Upper lobe of left lung (tissue), 6 donors: ENCODE results near the gene VDAC1. TPM values are rescaled to one million over a fixed set of nuclear protein-coding genes. Genes with fewer than 3 reads are reported as not detected.
A peak's percentile ranks its signal among the peaks of the same experiment; 100 is the strongest.

Experiments
- ATAC-seq, 2 donors: fragments of 200-7000 bp; cut with Tn5 transposase; one replicate each; pipeline ENCODE4 v1.9.1; 2022; ENCODE audit warnings: mild to moderate bottlenecking in 2 of 2, moderate library complexity in 2 of 2; ENCODE audit not compliant: low FRiP score in 2 of 2
- DNase-seq, 2 donors: peaks; one replicate each; pipeline ENCODE4 v3.0.0-alpha.2; 2019 to 2020
- H3K27ac ChIP-seq, 4 donors: fragments of 200-600 bp; sonication (generic); one replicate each; pipeline ENCODE4 v1.5.1; 2016 to 2019
- H3K27me3 ChIP-seq, 4 donors: fragments of 200-600 bp; sonication (generic); one replicate each; pipeline ENCODE4 v1.5.1; 2017 to 2019
- H3K36me3 ChIP-seq, 4 donors: fragments of 200-600 bp; sonication (generic); one replicate each; pipeline ENCODE4 v1.5.1; 2016 to 2019
- H3K4me1 ChIP-seq, 4 donors: fragments of 200-600 bp; sonication (generic); one replicate each; pipeline ENCODE4 v1.5.1; 2018 to 2019
- H3K4me3 ChIP-seq, 4 donors: fragments of 200-600 bp; sonication (generic); one replicate each; pipeline ENCODE4 v1.5.1; 2017 to 2019; ENCODE audit warnings: mild to moderate bottlenecking in 2 of 4, moderate library complexity in 1 of 4
- H3K9me3 ChIP-seq, 4 donors: fragments of 200-600 bp; sonication (generic); one replicate each; pipeline ENCODE4 v1.5.1; 2018 to 2019
- EP300 ChIP-seq, 4 donors: sonication (generic); formaldehyde crosslinking; IDR thresholded peaks; one replicate each; pipeline ENCODE4 v1.5.1; 2017; ENCODE audit warnings: antibody characterized with exemption in 4 of 4, control low read depth in 2 of 4
- POLR2A ChIP-seq, 4 donors: fragments of 450-650 bp; IDR thresholded peaks; one replicate each; pipeline ENCODE4 v1.5.1; 2016 to 2017; ENCODE audit warnings: antibody characterized with exemption in 4 of 4, mild to moderate bottlenecking in 2 of 4
- POLR2AphosphoS5 ChIP-seq, 2 donors: sonication (generic); formaldehyde crosslinking; IDR thresholded peaks; one replicate each; pipeline ENCODE4 v1.5.1; 2017; ENCODE audit warnings: antibody characterized with exemption in 2 of 2
- WGBS, 2 donors: methylation state at CpG; one replicate each; pipeline ENCODE4 v1.1.5; 2017 to 2018; 5-methylcytosine and 5-hydroxymethylcytosine counted together
- total RNA-seq, 6 donors: library from RNA; depleted of rRNA in 4 of 6; stranded (reverse); fragments of >200 nt in 4 of 6; gene quantifications; one replicate each; pipeline versions ENCODE4 v1.1.0 to v1.2.1, GENCODE V29; 2016 to 2021
- TF ChIP-seq, protein P1 (sequence below), 6 experiments: fragments of 450-650 bp in 4 of 6; fragments of 200-600 bp in 2 of 6; sonication (generic) in 2 of 6; IDR thresholded peaks; one replicate each; pipeline ENCODE4 v1.5.1; 2016 to 2019; ENCODE audit warnings: antibody characterized with exemption in 6 of 6
- donor health status: DM: no; HTN: no; CAD: no; lungs with moderate emphysema.
- donor health status: DM: no; HTN: yes; CAD: no; lungs with severe emphysema.

The VDAC1 gene
- total RNA-seq, 6 donors from 2014 or later: 66.0 to 121 (median 98.5) TPM

DNA sequence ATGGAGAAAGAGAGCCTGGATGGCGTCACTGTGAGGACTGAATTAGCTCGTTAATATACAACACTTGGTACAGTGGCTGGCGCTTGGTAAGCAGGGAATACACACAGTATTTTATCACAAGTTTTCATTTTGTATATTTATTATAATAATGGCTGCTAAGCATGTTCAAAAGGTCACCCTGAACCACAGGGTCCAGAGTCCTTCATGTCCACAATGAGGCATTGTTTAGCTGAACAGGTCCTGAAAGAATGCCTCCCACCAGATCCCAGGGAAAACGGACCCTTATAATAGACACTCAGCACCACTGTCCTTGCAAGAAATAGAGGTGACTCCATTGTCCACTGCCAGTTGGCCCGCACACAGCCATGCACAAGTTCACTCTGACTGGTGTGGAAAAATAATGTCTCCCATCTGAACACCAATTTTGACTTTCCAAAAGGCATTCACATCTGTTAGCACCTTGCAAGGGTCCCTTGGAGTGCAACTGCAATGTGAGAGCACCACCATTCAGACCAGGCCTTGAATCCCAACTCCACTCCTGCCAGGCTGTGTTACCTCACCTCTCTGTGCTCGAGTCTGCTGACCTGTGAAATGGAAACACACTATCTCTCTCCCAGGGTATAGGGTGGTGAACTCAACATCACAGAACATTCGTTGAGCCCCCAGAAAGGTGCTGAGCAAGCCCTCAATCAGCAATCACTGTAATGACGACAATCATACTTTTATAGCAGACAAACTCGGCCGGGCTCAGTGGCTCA lies 3.9 kb downstream of the VDAC1 start:
- H3K4me3 ChIP-seq: no peak overlapping the region
- no peak overlapping the region for H3K27ac ChIP-seq
- no peaks in the 10 kb centered on the region for H3K9me3 ChIP-seq
- peaks cover 0 to 9% (median 3%) of the 10 kb centered on the region in 4 donors for H3K36me3 ChIP-seq
- ATAC-seq (no peak), DNase-seq (no peak)
- TF ChIP-seq POLR2AphosphoS5 (IDR thresholded peaks at IDR 0.05): no peak
- no peak for TF ChIP-seq EP300 (IDR thresholded peaks at IDR 0.05)
- TF ChIP-seq, protein P1, sequence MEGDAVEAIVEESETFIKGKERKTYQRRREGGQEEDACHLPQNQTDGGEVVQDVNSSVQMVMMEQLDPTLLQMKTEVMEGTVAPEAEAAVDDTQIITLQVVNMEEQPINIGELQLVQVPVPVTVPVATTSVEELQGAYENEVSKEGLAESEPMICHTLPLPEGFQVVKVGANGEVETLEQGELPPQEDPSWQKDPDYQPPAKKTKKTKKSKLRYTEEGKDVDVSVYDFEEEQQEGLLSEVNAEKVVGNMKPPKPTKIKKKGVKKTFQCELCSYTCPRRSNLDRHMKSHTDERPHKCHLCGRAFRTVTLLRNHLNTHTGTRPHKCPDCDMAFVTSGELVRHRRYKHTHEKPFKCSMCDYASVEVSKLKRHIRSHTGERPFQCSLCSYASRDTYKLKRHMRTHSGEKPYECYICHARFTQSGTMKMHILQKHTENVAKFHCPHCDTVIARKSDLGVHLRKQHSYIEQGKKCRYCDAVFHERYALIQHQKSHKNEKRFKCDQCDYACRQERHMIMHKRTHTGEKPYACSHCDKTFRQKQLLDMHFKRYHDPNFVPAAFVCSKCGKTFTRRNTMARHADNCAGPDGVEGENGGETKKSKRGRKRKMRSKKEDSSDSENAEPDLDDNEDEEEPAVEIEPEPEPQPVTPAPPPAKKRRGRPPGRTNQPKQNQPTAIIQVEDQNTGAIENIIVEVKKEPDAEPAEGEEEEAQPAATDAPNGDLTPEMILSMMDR (IDR thresholded peaks at IDR 0.05): no peak
- TF ChIP-seq POLR2A (IDR thresholded peaks at IDR 0.05): no peak
- peaks cover 35 to 65% (median 40%) of the 10 kb centered on the region in 4 donors for H3K4me1 ChIP-seq
- H3K27me3 ChIP-seq: no peaks in the 10 kb centered on the region
- WGBS, 2 donors: 93 to 94% methylated on average over 10 of the region's 10 CpGs

DNA sequence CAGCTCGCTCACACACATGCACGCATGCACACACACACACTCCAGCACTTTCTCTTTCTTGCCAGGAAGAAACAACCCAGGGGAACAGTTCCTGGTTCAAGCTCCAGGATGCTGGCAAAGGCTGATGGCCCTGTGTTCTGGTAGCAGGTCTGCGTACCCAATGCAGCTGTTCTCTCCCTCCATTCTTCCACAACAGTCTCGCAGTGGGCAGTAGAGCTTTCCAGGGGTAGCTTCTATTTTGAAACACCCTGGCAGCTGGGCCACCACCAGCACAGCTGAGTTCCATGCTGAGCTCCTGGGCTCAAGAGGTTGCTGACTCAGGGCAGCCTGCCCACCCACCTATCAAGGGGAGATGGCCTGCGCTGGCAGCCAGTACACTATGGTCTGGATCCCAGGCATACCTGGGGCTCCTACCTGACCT lies 4.7 kb downstream of the VDAC1 start:
- no peak for DNase-seq
- H3K4me3 ChIP-seq: no peak overlapping the region
- TF ChIP-seq POLR2AphosphoS5 (IDR thresholded peaks at IDR 0.05) (no peak), POLR2A (IDR thresholded peaks at IDR 0.05) (no peak)
- H3K9me3 ChIP-seq: no peaks in the 10 kb centered on the region
- WGBS, 2 donors: 89 to 100% methylated on average over 2 to 5 of the region's 5 CpGs
- H3K4me1 ChIP-seq: peaks cover 37 to 65% (median 42%) of the 10 kb centered on the region in 4 donors
- no peaks in the 10 kb centered on the region for H3K27me3 ChIP-seq
- no peak for ATAC-seq
- H3K36me3 ChIP-seq: peaks cover 0 to 9% (median 3%) of the 10 kb centered on the region in 4 donors
- no peak overlapping the region for H3K27ac ChIP-seq

DNA sequence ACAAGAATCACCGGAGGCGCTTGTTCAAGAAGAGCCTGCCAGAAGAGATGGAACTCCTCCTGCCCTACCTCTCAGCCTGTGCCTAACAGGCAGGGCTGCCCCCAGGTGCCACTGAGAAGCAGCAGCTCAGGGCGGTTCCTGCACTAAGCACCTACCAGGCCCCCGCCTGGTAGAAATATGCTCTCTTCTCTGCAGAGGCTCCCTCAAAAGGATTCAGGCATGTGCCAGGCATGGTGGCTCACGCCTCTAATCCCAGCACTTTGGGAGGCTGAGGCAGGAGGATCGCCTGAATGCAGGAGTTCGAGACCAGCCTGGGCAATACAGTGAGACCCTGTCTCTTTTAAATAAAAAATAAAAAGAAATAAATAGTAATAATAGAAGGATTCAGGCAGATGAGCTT lies 6.0 kb downstream of the VDAC1 start:
- 90 to 94% methylated on average over 5 to 7 of the region's 7 CpGs for WGBS, 2 donors
- peaks cover 46 to 74% (median 54%) of the 10 kb centered on the region in 4 donors for H3K4me1 ChIP-seq
- H3K4me3 ChIP-seq: no peak overlapping the region
- H3K36me3 ChIP-seq: peaks cover 0 to 9% (median 3%) of the 10 kb centered on the region in 4 donors
- no peak for DNase-seq
- H3K27me3 ChIP-seq: no peaks in the 10 kb centered on the region
- ATAC-seq: no peak
- no peak for TF ChIP-seq POLR2A (IDR thresholded peaks at IDR 0.05)
- TF ChIP-seq EP300 (IDR thresholded peaks at IDR 0.05): no peak
- TF ChIP-seq POLR2AphosphoS5 (IDR thresholded peaks at IDR 0.05): no peak
- TF ChIP-seq, protein P1 (IDR thresholded peaks at IDR 0.05): no peak
- no peaks in the 10 kb centered on the region for H3K9me3 ChIP-seq
- no peak overlapping the region for H3K27ac ChIP-seq

DNA sequence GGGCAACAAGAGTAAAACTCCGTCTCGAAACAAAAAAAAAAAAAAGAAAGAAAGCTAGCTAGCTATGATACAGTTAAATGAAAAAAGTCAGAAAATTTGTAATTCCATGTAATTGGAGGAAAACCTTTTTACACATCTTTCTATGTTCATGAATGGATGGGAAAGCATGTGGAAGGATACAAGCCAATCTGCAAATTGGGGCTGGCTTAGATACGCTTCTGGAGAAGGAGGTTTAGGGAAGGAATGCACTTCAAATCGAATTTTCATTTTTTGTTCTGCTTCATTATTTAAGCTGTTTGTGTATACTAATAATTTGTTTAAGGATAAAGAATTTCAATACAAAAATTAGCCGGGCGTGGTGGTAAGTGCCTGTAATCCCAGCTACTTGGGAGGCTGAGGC lies 6.7 kb downstream of the VDAC1 start:
- peaks cover 44 to 74% (median 53%) of the 10 kb centered on the region in 4 donors for H3K4me1 ChIP-seq
- 82 to 84% methylated on average over 6 of the region's 6 CpGs for WGBS, 2 donors
- no peak for ATAC-seq
- no peaks in the 10 kb centered on the region for H3K9me3 ChIP-seq
- H3K27ac ChIP-seq: no peak overlapping the region
- H3K4me3 ChIP-seq: no peak overlapping the region
- TF ChIP-seq, protein P1 (IDR thresholded peaks at IDR 0.05): no peak
- TF ChIP-seq EP300 (IDR thresholded peaks at IDR 0.05) (no peak), POLR2AphosphoS5 (IDR thresholded peaks at IDR 0.05) (no peak), POLR2A (IDR thresholded peaks at IDR 0.05) (no peak)
- DNase-seq: no peak
- peaks cover 0 to 9% (median 3%) of the 10 kb centered on the region in 4 donors for H3K36me3 ChIP-seq
- no peaks in the 10 kb centered on the region for H3K27me3 ChIP-seq

DNA sequence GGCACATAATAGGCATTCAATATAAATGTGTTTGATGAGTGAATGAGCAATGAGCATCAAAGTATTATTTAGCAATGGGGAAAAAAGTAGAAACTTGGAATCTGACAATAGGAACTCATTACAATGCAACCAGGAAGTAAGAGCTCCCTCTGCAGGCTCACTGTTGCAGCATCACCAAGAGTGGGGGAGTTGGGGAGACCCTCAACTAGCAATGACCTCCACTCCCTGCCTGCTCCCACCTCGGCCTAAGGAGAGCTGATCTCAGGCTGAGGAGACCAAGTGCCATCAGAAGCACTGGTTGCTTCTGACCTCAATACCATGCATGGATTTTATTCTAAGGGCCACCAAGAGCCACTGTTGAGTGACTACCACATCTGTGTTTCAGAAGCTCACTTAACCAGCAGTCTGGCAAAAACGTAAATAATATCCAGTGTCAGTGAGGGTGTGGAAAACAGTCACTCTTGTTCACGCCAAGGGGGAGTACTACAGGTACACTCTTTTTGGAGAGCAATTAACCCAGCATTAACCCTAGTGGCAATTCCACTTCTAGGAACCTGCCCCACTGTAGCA lies 8.0 kb downstream of the VDAC1 start:
- 77 to 79% methylated on average over 3 of the region's 3 CpGs for WGBS, 2 donors
- H3K9me3 ChIP-seq: no peaks in the 10 kb centered on the region
- TF ChIP-seq POLR2AphosphoS5 (IDR thresholded peaks at IDR 0.05) (no peak), POLR2A (IDR thresholded peaks at IDR 0.05) (no peak), EP300 (IDR thresholded peaks at IDR 0.05) (no peak)
- TF ChIP-seq, protein P1 (IDR thresholded peaks at IDR 0.05): peak in 1 of 6 experiments; percentile 5
- DNase-seq: no peak
- no peaks in the 10 kb centered on the region for H3K27me3 ChIP-seq
- peaks cover 41 to 78% (median 45%) of the 10 kb centered on the region in 4 donors for H3K4me1 ChIP-seq
- no peak overlapping the region for H3K4me3 ChIP-seq
- H3K36me3 ChIP-seq: peaks cover 0 to 8% (median 3%) of the 10 kb centered on the region in 4 donors
- ATAC-seq: no peak
- no peak overlapping the region for H3K27ac ChIP-seq
